ENCODE measurements around the gene SPRED1. TPM values are rescaled to one million over a fixed set of nuclear protein-coding genes. Genes with fewer than 3 reads are reported as not detected.
"Not testable (repeated sequence)": the region's sequence is repeated elsewhere in the genome, so short reads cannot be mapped to it uniquely, and the experiment has no call there.

Gene SPRED1
- total RNA-seq, 4 donors from 2014 or later: 22.0 to 74.8 (median 35.9) TPM

GRCh38 chr15:38228618-38229017 lies 24.0 kb upstream of the SPRED1 start:
- DNase-seq (ENCODE audit: low spot score) (no peak), ATAC-seq (ENCODE audit: low FRiP score) (no peak)
- no peak for TF ChIP-seq CTCF (IDR thresholded peaks at IDR 0.05)

- DNase-seq (ENCODE audit: low spot score) (no peak), ATAC-seq (ENCODE audit: low FRiP score) (no peak)
- TF ChIP-seq CTCF (IDR thresholded peaks at IDR 0.05): no peak
These were observed 22.8 kb upstream of the SPRED1 start for GRCh38 chr15:38229705-38230310.

GRCh38 chr15:38231436-38231835 lies 21.2 kb upstream of the SPRED1 start:
- ATAC-seq (ENCODE audit: low FRiP score) (no peak), DNase-seq (ENCODE audit: low spot score) (no peak)
- no peak for TF ChIP-seq CTCF (IDR thresholded peaks at IDR 0.05)

- not testable (repeated sequence) for DNase-seq (ENCODE audit: low spot score); ATAC-seq (ENCODE audit: low FRiP score)
These were observed 15.6 kb upstream of the SPRED1 start for GRCh38 chr15:38237021-38237420.

- ATAC-seq (ENCODE audit: low FRiP score): no peak
- no peak for TF ChIP-seq CTCF (IDR thresholded peaks at IDR 0.05)
- DNase-seq (ENCODE audit: low spot score): no peak
These were observed 14.3 kb upstream of the SPRED1 start for GRCh38 chr15:38238311-38238710.

GRCh38 chr15:38242055-38242454 lies 10.6 kb upstream of the SPRED1 start:
- no peak for TF ChIP-seq CTCF (IDR thresholded peaks at IDR 0.05)
- DNase-seq (ENCODE audit: low spot score) (no peak), ATAC-seq (ENCODE audit: low FRiP score) (no peak)

- no peak for DNase-seq (ENCODE audit: low spot score)
- ATAC-seq (ENCODE audit: low FRiP score): no peak
- TF ChIP-seq CTCF (IDR thresholded peaks at IDR 0.05): no peak
These were observed 9.2 kb upstream of the SPRED1 start for GRCh38 chr15:38243278-38244055.
